ENCODE data around the gene GABARAPL2. TPM values are rescaled to one million over a fixed set of nuclear protein-coding genes. Genes with fewer than 3 reads are reported as not detected.

Gene GABARAPL2
- total RNA-seq, 1 donor from 2014 or later, result 74.9 TPM

DNA sequence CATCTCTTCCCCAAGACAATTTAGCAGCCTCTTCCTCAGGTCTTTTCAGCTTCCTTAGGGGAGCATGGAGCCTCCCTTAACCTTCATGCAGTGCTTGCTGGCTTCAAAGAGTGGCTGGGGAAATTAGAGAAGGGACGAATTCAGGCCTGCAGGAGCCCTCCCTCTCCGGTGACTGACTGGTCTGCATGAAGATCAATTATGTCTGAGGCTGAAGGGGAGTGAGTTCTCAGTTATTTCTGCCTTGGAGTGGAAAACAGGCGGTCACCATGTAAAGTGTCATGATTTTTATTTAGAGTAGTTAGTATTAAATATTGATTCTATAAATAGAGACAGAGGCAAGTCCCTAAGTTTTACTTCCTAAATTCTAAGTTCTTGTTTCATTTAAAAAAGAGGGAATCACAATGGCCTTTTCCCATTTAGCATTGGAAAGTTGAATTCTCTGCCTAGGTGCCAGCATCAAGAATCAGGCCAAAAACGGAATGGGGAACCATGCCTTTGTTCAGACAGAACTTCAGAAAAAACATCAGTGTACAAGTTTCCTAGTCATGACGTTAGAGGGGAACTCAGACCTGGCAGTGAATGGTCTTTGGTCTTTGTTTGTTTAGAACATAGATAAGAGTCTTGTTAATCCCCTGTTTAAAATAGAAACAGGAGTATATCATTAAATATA, 4.4 kb downstream of the GABARAPL2 start:
- TF ChIP-seq CTCF (IDR thresholded peaks at IDR 0.05; ENCODE audit: unreplicated experiment), result no peak
- H3K4me3 Mint-ChIP-seq, result no peak overlapping the region
- H3K4me1 Mint-ChIP-seq, result peaks cover 18% of the 10 kb centered on the region
- H3K27ac Mint-ChIP-seq, result no peak overlapping the region
- DNase-seq (ENCODE audit: low spot score in 2 of 2, unreplicated experiment in 2 of 2), result no peak
- H3K27me3 Mint-ChIP-seq (ENCODE audit: low read depth), result no peaks in the 10 kb centered on the region
- H3K9me3 Mint-ChIP-seq, result no peaks in the 10 kb centered on the region
- H3K36me3 Mint-ChIP-seq, result peaks cover 35% of the 10 kb centered on the region

DNA sequence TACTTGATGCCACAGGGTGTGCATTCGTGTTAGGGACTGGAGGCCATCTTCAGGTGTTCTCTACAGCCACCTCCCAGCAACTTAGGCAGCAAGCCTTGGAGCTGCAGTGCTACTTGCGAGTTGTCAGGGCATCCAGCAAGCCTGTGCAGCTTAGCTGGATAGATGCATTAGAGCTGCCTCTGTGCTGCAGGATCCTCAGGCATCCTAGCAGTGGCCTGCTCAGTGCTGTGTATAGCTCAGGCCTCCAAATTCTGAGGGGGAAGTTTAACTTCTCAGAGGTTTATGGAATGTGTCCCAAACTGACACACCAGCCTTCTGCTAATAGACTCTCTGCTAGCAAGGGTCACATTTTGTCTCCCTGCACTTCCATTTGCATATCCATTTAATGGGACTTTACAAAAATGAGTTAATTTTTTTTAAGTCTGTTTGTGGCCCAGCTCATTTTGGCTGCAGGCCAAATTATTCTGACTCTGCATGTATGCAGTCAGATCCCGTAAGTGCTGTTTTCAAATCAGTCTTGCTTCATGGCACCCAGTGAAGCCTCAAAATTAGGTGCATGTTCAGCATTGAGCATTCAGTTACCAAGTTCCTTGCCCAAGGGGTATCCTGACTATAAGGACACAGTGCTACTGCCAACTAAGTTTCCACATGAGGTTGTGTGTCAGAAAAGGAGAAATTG, 6.8 kb downstream of the GABARAPL2 start:
- Mint-ChIP-seq H3K36me3 (peaks cover 44% of the 10 kb centered on the region), H3K9me3 (no peaks in the 10 kb centered on the region), H3K27ac (no peak overlapping the region), H3K27me3 (ENCODE audit: low read depth) (no peaks in the 10 kb centered on the region), H3K4me1 (peaks cover 2% of the 10 kb centered on the region), H3K4me3 (no peak overlapping the region)
- TF ChIP-seq CTCF (IDR thresholded peaks at IDR 0.05; ENCODE audit: unreplicated experiment), result no peak
- no peak for DNase-seq (ENCODE audit: low spot score in 2 of 2, unreplicated experiment in 2 of 2)

GRCh38 chr16:75573955-75574354, 7.8 kb downstream of the GABARAPL2 start:
- Mint-ChIP-seq H3K27ac (no peak overlapping the region), H3K27me3 (ENCODE audit: low read depth) (no peaks in the 10 kb centered on the region), H3K9me3 (no peaks in the 10 kb centered on the region), H3K36me3 (peaks cover 49% of the 10 kb centered on the region), H3K4me1 (no peaks in the 10 kb centered on the region), H3K4me3 (no peak overlapping the region)
- TF ChIP-seq CTCF (IDR thresholded peaks at IDR 0.05; ENCODE audit: unreplicated experiment), result no peak
- DNase-seq (ENCODE audit: low spot score in 2 of 2, unreplicated experiment in 2 of 2), result no peak

DNA sequence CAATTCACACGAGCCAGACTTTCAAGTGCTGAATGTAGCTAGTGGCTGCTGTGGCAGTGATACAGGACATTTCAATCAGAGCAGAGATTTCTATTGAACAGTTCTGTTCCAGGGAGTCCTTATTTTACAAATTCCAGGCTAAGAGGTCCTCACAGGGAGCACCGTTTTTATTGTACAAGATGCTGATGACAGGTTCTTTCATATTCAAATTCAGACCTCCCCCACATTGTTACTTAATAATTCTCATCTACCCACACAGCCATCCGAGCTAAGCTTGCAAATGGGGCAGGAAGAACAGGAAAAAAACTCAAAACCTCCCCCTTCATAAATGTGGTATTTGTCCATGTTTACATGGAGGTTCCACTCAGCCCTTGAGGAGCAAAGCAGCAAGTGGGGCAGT, 9.8 kb downstream of the GABARAPL2 start:
- Mint-ChIP-seq H3K27ac (no peak overlapping the region), H3K4me3 (no peak overlapping the region), H3K4me1 (no peaks in the 10 kb centered on the region), H3K36me3 (peaks cover 48% of the 10 kb centered on the region), H3K9me3 (no peaks in the 10 kb centered on the region), H3K27me3 (ENCODE audit: low read depth) (no peaks in the 10 kb centered on the region)
- TF ChIP-seq CTCF (IDR thresholded peaks at IDR 0.05; ENCODE audit: unreplicated experiment), result no peak
- DNase-seq (ENCODE audit: low spot score in 2 of 2, unreplicated experiment in 2 of 2), result no peak

- no peaks in the 10 kb centered on the region for H3K27me3 Mint-ChIP-seq (ENCODE audit: low read depth)
- no peak for TF ChIP-seq CTCF (IDR thresholded peaks at IDR 0.05; ENCODE audit: unreplicated experiment)
- H3K36me3 Mint-ChIP-seq, result peaks cover 45% of the 10 kb centered on the region
- H3K4me1 Mint-ChIP-seq, result no peaks in the 10 kb centered on the region
- DNase-seq (ENCODE audit: low spot score in 2 of 2, unreplicated experiment in 2 of 2), result no peak
- H3K27ac Mint-ChIP-seq, result no peak overlapping the region
- H3K4me3 Mint-ChIP-seq, result no peak overlapping the region
- no peaks in the 10 kb centered on the region for H3K9me3 Mint-ChIP-seq
Observed at GRCh38 chr16:75576384-75576811, 10.2 kb downstream of the GABARAPL2 start.
